Right lobe of liver (tissue), 4 donors: ENCODE data around the gene TRIM66.

Experiments used
- CTCF ChIP-seq, 4 donors: fragments of 200-600 bp in 3 of 4; fragments of 450-650 bp in 1 of 4; IDR thresholded peaks; one replicate each; pipeline versions ENCODE4 v1.5.1 to v1.8.0; 2016 to 2022; ENCODE audit warnings: antibody characterized with exemption in 4 of 4, mild to moderate bottlenecking in 2 of 4
- POLR2A ChIP-seq: fragments of 450-650 bp; IDR thresholded peaks from one replicate; pipeline ENCODE4 v1.6.1; 2017; ENCODE audit warnings: antibody characterized with exemption, mild to moderate bottlenecking
- donor health status: DM: no; HTN: no; CAD: no.
- donor health status: DM: no; HTN: no; CAD: no.
- donor health status: DM: no; HTN: yes; CAD: no.

- TF ChIP-seq CTCF (IDR thresholded peaks at IDR 0.05) (no peak), POLR2A (no peak)
These were observed 114.8 kb downstream of the TRIM66 start for GRCh38 chr11:8567602-8568198.
